CD4-positive, alpha-beta memory T cell (primary cell): ENCODE results near the gene FNIP1. TPM values are rescaled to one million over a fixed set of nuclear protein-coding genes. Genes with fewer than 3 reads are reported as not detected.
A peak's percentile ranks its signal among the peaks of the same experiment; 100 is the strongest.

Experiments used
- CTCF ChIA-PET: fragments of 350-600 bp; sonication (Branson Sonifier 250); formaldehyde crosslinking; loops from one replicate; lab custom pipeline; 2021; ENCODE audit warnings: inconsistent platforms; ENCODE audit not compliant: partially characterized antibody; lab: Charles Lee
- POLR2A ChIA-PET: fragments of 350-600 bp; sonication (Branson Sonifier 250); formaldehyde crosslinking; loops from one replicate; lab custom pipeline; 2021; ENCODE audit not compliant: partially characterized antibody; lab: Charles Lee
- DNase-seq, 5 donors: peaks; one replicate each; pipeline versions ENCODE4 v3.0.0 to v3.0.0-alpha.2; 2020 to 2022; ENCODE audit warnings: mixed read lengths in 1 of 5
- H3K27ac ChIP-seq: one replicate; pipeline ENCODE4 v1.7.0; 2013; ENCODE audit warnings: low read depth, low read length
- H3K27me3 ChIP-seq: 2 replicates; pipeline ENCODE4 v1.7.0; 2013; ENCODE audit warnings: mild to moderate bottlenecking, low read length, moderate library complexity; ENCODE audit not compliant: insufficient read depth
- H3K36me3 ChIP-seq: 2 replicates; pipeline ENCODE4 v1.7.0; 2013; ENCODE audit warnings: mild to moderate bottlenecking, low read length, moderate library complexity; ENCODE audit not compliant: insufficient read depth
- H3K4me1 ChIP-seq: 2 replicates; pipeline ENCODE4 v1.7.0; 2013; ENCODE audit warnings: mild to moderate bottlenecking, low read length, moderate library complexity; ENCODE audit not compliant: insufficient read depth
- H3K4me3 ChIP-seq, 2 donors: one replicate each; pipeline ENCODE4 v1.7.0; 2013; ENCODE audit warnings: low read length in 2 of 2, mild to moderate bottlenecking in 1 of 2
- H3K9me3 ChIP-seq, 2 donors: one replicate each; pipeline ENCODE4 v1.7.0; 2013; ENCODE audit warnings: low read length in 2 of 2, control low read depth in 1 of 2; ENCODE audit not compliant: control insufficient read depth in 1 of 2
- H3K27ac Mint-ChIP-seq, 7 donors: one replicate each; pipeline ENCODE4 v1.8.0; 2020 to 2021; ENCODE audit warnings: mixed read lengths in 7 of 7, mild to moderate bottlenecking in 6 of 7, inconsistent platforms in 3 of 7, moderate library complexity in 3 of 7
- H3K27me3 Mint-ChIP-seq, 2 donors: one replicate each; pipeline ENCODE4 v1.8.0; 2020 to 2021; ENCODE audit warnings: mixed read lengths in 2 of 2
- H3K36me3 Mint-ChIP-seq, 2 donors: one replicate each; pipeline ENCODE4 v1.8.0; 2020 to 2021; ENCODE audit warnings: mixed read lengths in 2 of 2, inconsistent platforms in 1 of 2, mild to moderate bottlenecking in 1 of 2
- H3K4me1 Mint-ChIP-seq, 4 donors: one replicate each; pipeline ENCODE4 v1.8.0; 2020 to 2021; ENCODE audit warnings: mixed read lengths in 4 of 4, mild to moderate bottlenecking in 1 of 4
- H3K4me3 Mint-ChIP-seq, 8 donors: one replicate each; pipeline ENCODE4 v1.8.0; 2020 to 2021; ENCODE audit warnings: mixed read lengths in 8 of 8, mild to moderate bottlenecking in 7 of 8, moderate library complexity in 6 of 8, inconsistent platforms in 3 of 8
- H3K9me3 Mint-ChIP-seq, 8 donors: one replicate each; pipeline ENCODE4 v1.8.0; 2020 to 2021; ENCODE audit warnings: mixed read lengths in 8 of 8, mild to moderate bottlenecking in 5 of 8, inconsistent platforms in 3 of 8, moderate library complexity in 1 of 8
- intact Hi-C: fragments of 100-400 bp; cut with micrococcal nuclease; formaldehyde crosslinking; loops from one replicate; pipeline ENCODE4 v1.15.1; 2023
- polyA plus RNA-seq, 2 donors: library from polyadenylated mRNA; unstranded; fragments of 300-500 nt; fragmentation: Illumina TruSeq; gene quantifications; one replicate each; pipeline ENCODE4 v1.2.3, GENCODE V29; 2021
- total RNA-seq, 2 experiments: library from RNA; stranded (reverse); gene quantifications; one replicate each; pipeline ENCODE4 v1.2.3, GENCODE V29; 2021

Gene FNIP1
- total and polyA plus RNA-seq, 4 experiments from 2014 or later, result 8.2 to 35.9 (median 23.3) TPM

DNA sequence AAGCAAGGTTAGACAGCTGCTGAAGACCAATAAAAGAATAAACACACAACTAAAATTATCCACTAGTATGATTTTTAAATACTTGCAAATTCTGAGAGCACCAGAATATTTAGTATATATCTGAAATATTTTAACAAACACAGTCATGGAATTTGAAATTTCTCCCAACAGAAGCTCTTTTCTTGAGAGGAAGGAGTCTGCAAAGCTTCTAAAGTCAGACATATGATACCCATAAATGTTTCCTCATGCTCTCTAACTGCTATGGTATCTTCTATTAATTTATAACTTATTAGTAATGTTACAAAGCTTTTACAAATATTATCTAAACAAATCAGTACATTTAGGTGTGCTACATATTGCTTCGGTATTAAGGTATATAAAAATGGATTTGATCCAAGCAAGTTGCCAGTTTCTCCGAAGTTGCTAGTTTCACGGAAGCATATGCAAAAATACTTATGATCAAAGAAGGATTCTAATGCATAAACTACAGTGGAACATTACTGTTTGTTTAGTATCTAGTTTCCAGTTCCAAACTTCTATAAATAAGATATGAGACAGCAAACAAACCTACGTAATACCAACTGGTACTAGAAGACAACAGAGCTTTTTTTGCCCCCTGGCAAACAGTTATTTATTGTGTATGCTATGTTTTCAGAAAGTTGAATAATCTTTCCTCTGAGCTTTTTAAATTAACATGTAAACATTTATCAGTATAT is 22.0 kb downstream of the FNIP1 start:
- no peak overlapping the region for H3K4me3 Mint-ChIP-seq
- CTCF ChIA-PET, result interaction anchor here (0.9 kb wide), 1 partner anchor 24 kb away, joined by 3 read pairs; no protein-coding TSS in a partner anchor

DNA sequence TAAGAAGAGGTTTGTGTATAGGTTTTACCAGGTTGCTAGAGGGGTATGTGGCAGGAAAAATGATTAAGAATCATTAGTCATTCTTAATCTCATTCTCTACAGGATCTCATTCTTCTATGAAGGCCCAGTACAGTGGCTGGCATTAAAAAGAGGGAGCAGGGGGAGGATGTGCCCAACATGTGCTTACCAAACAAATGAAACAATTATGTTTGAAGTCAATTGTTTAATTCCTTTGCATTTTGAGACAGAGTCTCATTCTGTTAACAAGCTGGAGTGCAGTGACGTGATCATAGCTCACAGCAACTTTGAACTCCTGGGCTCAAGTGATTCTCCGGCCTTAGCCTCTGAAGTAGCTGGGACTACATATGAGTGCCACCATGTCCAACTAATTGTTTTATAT is 23.0 kb downstream of the FNIP1 start:
- Histone ChIP-seq H3K4me1 (peaks cover 2% of the 10 kb centered on the region), H3K27me3 (no peaks in the 10 kb centered on the region), H3K27ac (no peak overlapping the region), H3K4me3 (no peak overlapping the region), H3K36me3 (no peaks in the 10 kb centered on the region), H3K9me3 (no peaks in the 10 kb centered on the region)
- Mint-ChIP-seq H3K27ac (no peak overlapping the region), H3K36me3 (no peaks in the 10 kb centered on the region), H3K9me3 (no peaks in the 10 kb centered on the region), H3K4me3 (no peak overlapping the region), H3K4me1 (peaks cover 19 to 31% (median 22%) of the 10 kb centered on the region in 4 donors), H3K27me3 (no peaks in the 10 kb centered on the region)
- intact Hi-C loops, result no loop called here
- DNase-seq, result no peak
- POLR2A ChIA-PET, result no interaction called here
- CTCF ChIA-PET, result interaction anchor here (0.9 to 1.5 kb wide), 2 partner anchors 24 to 184 kb away, joined by 3 read pairs; no protein-coding TSS in a partner anchor

More for the DNA sequence above, 22.0 kb downstream of the FNIP1 start:
- peaks cover 14 to 31% (median 20%) of the 10 kb centered on the region in 4 donors for H3K4me1 Mint-ChIP-seq
- H3K27me3 ChIP-seq, result no peaks in the 10 kb centered on the region
- H3K4me3 ChIP-seq, result no peak overlapping the region
- no peaks in the 10 kb centered on the region for H3K27me3 Mint-ChIP-seq
- intact Hi-C loops, result no loop called here
- peaks cover 2% of the 10 kb centered on the region for H3K4me1 ChIP-seq
- H3K36me3 ChIP-seq, result no peaks in the 10 kb centered on the region
- no peaks in the 10 kb centered on the region for H3K9me3 Mint-ChIP-seq
- POLR2A ChIA-PET, result no interaction called here
- no peak for DNase-seq
- no peaks in the 10 kb centered on the region for H3K9me3 ChIP-seq
- H3K36me3 Mint-ChIP-seq, result no peaks in the 10 kb centered on the region
- no peak overlapping the region for H3K27ac Mint-ChIP-seq
- H3K27ac ChIP-seq, result no peak overlapping the region

DNA sequence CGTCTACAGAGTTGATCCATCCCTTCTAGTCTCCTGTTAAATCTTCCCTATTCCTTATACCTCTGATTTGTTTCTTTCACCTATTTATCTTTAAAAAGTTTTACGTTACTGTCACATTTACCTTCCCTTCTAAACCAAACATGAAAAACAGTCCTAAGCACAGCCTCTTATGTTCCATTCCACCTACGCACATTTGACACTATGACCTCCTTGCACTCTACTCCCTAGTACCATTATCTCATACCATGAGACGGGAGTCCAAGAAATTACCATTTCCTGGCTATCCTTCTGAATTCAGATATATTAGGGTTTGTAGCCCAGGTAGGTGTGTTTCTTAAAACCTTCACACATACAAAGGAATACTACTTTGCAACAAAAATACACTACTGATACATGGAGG is 25.1 kb downstream of the FNIP1 start:
- ChIA-PET CTCF (no interaction called here), POLR2A (no interaction called here)
- H3K27me3 ChIP-seq, result no peaks in the 10 kb centered on the region
- no peak for DNase-seq
- H3K36me3 ChIP-seq, result no peaks in the 10 kb centered on the region
- Mint-ChIP-seq H3K4me3 (no peak overlapping the region), H3K4me1 (peaks cover 14 to 24% (median 18%) of the 10 kb centered on the region in 4 donors), H3K27ac (no peak overlapping the region), H3K9me3 (no peaks in the 10 kb centered on the region), H3K36me3 (peaks cover 0 to 3% of the 10 kb centered on the region in 2 donors), H3K27me3 (no peaks in the 10 kb centered on the region)
- intact Hi-C loops, result no loop called here
- no peaks in the 10 kb centered on the region for H3K9me3 ChIP-seq
- H3K4me3 ChIP-seq, result no peak overlapping the region
- H3K27ac ChIP-seq, result no peak overlapping the region
- peaks cover 2% of the 10 kb centered on the region for H3K4me1 ChIP-seq

DNA sequence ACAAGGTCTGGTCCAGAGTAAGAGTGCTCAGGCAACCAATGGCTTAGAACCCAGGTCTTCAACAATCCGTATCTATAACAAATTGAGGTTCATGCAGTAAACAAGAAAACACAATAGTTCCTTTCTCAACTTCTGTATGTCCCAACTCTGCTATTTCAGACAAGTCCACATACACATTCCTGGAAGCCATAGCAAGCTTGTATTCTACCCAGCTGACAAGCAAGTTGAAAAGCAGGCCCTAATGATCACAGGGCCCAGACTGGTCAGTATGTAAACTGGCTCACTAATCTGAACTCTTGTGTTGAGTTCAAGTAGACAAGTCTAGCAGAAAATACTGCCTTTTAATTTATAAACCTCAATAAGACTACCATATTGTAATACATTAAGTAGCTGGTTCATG is 26.9 kb downstream of the FNIP1 start:
- no peaks in the 10 kb centered on the region for H3K27me3 ChIP-seq
- H3K4me1 Mint-ChIP-seq, result peaks cover 16 to 25% (median 23%) of the 10 kb centered on the region in 4 donors
- no peak for DNase-seq
- no peak overlapping the region for H3K27ac Mint-ChIP-seq
- H3K9me3 ChIP-seq, result no peaks in the 10 kb centered on the region
- H3K27me3 Mint-ChIP-seq, result no peaks in the 10 kb centered on the region
- H3K27ac ChIP-seq, result no peak overlapping the region
- peaks cover 0 to 1% (median 0%) of the 10 kb centered on the region in 8 donors for H3K9me3 Mint-ChIP-seq
- intact Hi-C loops, result no loop called here
- ChIA-PET POLR2A (no interaction called here), CTCF (no interaction called here)
- H3K36me3 Mint-ChIP-seq, result peaks cover 11 to 13% of the 10 kb centered on the region in 2 donors
- no peaks in the 10 kb centered on the region for H3K36me3 ChIP-seq
- no peaks in the 10 kb centered on the region for H3K4me1 ChIP-seq
- no peak overlapping the region for H3K4me3 Mint-ChIP-seq
- H3K4me3 ChIP-seq, result no peak overlapping the region

DNA sequence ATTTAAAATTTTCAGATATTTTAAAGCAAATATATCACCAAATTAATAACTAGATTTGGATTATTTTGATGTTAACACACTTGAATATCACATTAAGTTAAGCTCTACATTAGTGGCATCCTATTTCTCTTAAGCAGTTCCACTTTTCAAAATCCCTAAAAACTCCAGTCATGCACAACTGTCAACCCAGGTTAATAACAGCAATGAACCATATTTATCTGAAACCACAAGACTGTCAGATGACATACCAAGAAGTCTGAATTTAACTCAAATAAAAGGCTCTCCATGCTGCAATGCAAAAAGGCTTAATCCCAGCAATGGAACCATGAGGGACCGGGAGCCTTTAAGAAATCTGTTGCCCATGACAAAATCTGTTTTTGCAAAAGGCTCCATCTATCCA is 27.5 kb downstream of the FNIP1 start:
- Mint-ChIP-seq H3K4me3 (no peak overlapping the region), H3K27me3 (no peaks in the 10 kb centered on the region), H3K36me3 (peaks cover 17 to 18% of the 10 kb centered on the region in 2 donors), H3K4me1 (peaks cover 16 to 25% (median 22%) of the 10 kb centered on the region in 4 donors), H3K9me3 (peaks cover 0 to 8% (median 0%) of the 10 kb centered on the region in 8 donors), H3K27ac (peak overlapping the region in 1 of 7 donors; percentile 14)
- H3K9me3 ChIP-seq, result no peaks in the 10 kb centered on the region
- no peaks in the 10 kb centered on the region for H3K36me3 ChIP-seq
- intact Hi-C loops, result no loop called here
- no peak overlapping the region for H3K4me3 ChIP-seq
- H3K27me3 ChIP-seq, result no peaks in the 10 kb centered on the region
- POLR2A ChIA-PET, result no interaction called here
- DNase-seq, result no peak
- no peaks in the 10 kb centered on the region for H3K4me1 ChIP-seq
- CTCF ChIA-PET, result no interaction called here
- no peak overlapping the region for H3K27ac ChIP-seq

DNA sequence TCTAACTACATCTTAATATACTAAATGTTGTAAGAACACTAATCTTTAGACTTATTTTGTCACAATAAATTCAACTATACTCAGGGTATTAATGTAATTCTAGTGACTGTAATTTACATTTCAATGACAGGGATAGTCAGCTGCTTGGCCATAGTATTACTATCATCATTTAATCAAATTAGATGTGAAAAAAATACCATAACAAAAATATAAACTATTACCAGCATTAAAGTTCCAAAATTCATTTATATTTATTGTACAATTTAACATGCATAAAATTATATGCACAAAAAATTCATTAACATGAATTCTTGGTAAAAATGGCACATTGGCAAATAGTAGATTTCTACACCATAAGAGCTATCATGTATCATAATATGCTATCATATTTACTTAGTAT is 28.9 kb downstream of the FNIP1 start:
- H3K4me3 Mint-ChIP-seq, result no peak overlapping the region
- Histone ChIP-seq H3K36me3 (no peaks in the 10 kb centered on the region), H3K27ac (no peak overlapping the region), H3K9me3 (no peaks in the 10 kb centered on the region), H3K4me1 (no peaks in the 10 kb centered on the region), H3K27me3 (no peaks in the 10 kb centered on the region), H3K4me3 (no peak overlapping the region)
- H3K9me3 Mint-ChIP-seq, result peaks cover 0 to 18% (median 3%) of the 10 kb centered on the region in 8 donors
- no peak overlapping the region for H3K27ac Mint-ChIP-seq
- peaks cover 16 to 20% (median 18%) of the 10 kb centered on the region in 4 donors for H3K4me1 Mint-ChIP-seq
- ChIA-PET CTCF (interaction anchor here (0.5 kb wide), 1 partner anchor 933 kb away, joined by 3 read pairs; no protein-coding TSS in a partner anchor), POLR2A (no interaction called here)
- intact Hi-C loops, result no loop called here
- no peaks in the 10 kb centered on the region for H3K27me3 Mint-ChIP-seq
- no peak for DNase-seq
- peaks cover 23 to 26% of the 10 kb centered on the region in 2 donors for H3K36me3 Mint-ChIP-seq

DNA sequence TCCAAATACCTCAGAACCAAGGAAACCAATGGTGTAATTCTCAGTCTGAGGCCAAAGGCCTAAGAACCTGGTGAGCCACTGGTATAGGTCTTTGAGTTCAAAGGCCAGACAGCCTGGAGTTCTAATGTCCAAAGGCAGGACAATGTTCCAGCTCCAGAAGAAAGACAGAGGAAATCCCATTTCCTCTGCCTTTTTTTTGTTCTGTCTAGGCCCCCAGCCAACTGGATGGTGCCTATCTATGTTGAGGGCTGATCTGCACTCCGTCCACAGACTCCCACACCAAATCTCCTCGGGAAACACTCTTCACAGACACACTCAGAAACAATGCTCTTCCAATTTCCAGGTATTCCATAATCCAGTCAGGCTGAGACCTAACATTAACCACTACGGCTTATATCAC is 30.1 kb downstream of the FNIP1 start:
- no peak for DNase-seq
- Histone ChIP-seq H3K27me3 (no peaks in the 10 kb centered on the region), H3K4me1 (no peaks in the 10 kb centered on the region), H3K27ac (no peak overlapping the region), H3K9me3 (no peaks in the 10 kb centered on the region), H3K36me3 (no peaks in the 10 kb centered on the region), H3K4me3 (no peak overlapping the region)
- peak overlapping the region in 1 of 7 donors; percentile 49 for H3K27ac Mint-ChIP-seq
- H3K36me3 Mint-ChIP-seq, result peaks cover 25 to 33% of the 10 kb centered on the region in 2 donors
- intact Hi-C loops, result no loop called here
- ChIA-PET POLR2A (no interaction called here), CTCF (no interaction called here)
- H3K9me3 Mint-ChIP-seq, result peaks cover 0 to 22% (median 3%) of the 10 kb centered on the region in 8 donors
- peaks cover 22 to 30% (median 25%) of the 10 kb centered on the region in 4 donors for H3K4me1 Mint-ChIP-seq
- H3K27me3 Mint-ChIP-seq, result no peaks in the 10 kb centered on the region
- no peak overlapping the region for H3K4me3 Mint-ChIP-seq
